Transverse colon (tissue), 4 donors: ENCODE results near the gene RAPGEF5.

Experiments
- EP300 ChIP-seq: sonication (generic); formaldehyde crosslinking; IDR thresholded peaks from one replicate; pipeline ENCODE4 v1.6.1; 2017; ENCODE audit warnings: antibody characterized with exemption, low read depth
- POLR2A ChIP-seq: fragments of 450-650 bp; IDR thresholded peaks from one replicate; pipeline ENCODE4 v1.6.1; 2016; ENCODE audit warnings: antibody characterized with exemption, mild to moderate bottlenecking, moderate library complexity
- POLR2AphosphoS5 ChIP-seq, 3 donors: sonication (generic); formaldehyde crosslinking; IDR thresholded peaks; one replicate each; pipeline ENCODE4 v1.6.1; 2016; ENCODE audit warnings: antibody characterized with exemption in 3 of 3
- TF ChIP-seq, protein P1 (sequence below), 5 experiments: fragments of 200-600 bp in 3 of 5; fragments of 450-650 bp in 2 of 5; sonication (generic) in 3 of 5; IDR thresholded peaks; 1 replicate in 2 of 5; 2 replicates in 3 of 5; pipeline ENCODE4 v1.5.1; 2016 to 2017; ENCODE audit warnings: antibody characterized with exemption in 5 of 5, inconsistent platforms in 3 of 5, mild to moderate bottlenecking in 2 of 5, moderate library complexity in 1 of 5

DNA sequence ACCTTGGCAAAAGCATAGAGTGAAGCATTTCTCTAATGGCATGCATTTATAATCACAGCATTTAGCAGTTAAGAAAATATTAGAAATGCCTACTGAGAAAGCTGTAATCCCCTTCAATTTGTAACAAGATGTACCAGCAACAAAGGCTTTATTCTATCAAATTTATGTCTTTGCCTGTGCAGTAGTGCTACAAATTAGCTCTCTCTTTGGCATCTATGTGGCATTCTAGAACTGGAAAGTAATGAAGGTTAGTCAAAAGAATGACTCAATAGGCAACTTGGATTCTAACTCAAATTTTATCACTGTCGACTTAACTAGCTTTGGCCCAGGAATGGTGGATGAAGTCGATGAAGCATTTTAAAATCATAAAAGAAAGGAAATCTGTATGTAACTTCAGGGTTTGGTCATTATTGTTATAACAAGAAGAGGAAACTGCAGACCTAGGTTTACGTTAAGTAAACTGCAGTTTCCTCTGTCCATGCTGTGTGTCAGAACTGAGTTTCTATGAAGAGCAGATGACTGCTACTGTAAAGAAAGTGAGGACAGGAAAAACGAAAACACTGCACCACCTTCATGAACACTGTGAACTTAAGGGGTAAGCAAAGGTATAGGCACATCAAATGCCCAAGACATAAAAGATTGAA lies 140.0 kb downstream of the RAPGEF5 start:
- no peak for TF ChIP-seq POLR2A
- TF ChIP-seq, protein P1, sequence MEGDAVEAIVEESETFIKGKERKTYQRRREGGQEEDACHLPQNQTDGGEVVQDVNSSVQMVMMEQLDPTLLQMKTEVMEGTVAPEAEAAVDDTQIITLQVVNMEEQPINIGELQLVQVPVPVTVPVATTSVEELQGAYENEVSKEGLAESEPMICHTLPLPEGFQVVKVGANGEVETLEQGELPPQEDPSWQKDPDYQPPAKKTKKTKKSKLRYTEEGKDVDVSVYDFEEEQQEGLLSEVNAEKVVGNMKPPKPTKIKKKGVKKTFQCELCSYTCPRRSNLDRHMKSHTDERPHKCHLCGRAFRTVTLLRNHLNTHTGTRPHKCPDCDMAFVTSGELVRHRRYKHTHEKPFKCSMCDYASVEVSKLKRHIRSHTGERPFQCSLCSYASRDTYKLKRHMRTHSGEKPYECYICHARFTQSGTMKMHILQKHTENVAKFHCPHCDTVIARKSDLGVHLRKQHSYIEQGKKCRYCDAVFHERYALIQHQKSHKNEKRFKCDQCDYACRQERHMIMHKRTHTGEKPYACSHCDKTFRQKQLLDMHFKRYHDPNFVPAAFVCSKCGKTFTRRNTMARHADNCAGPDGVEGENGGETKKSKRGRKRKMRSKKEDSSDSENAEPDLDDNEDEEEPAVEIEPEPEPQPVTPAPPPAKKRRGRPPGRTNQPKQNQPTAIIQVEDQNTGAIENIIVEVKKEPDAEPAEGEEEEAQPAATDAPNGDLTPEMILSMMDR (IDR thresholded peaks at IDR 0.05), result no peak
- no peak for TF ChIP-seq POLR2AphosphoS5 (IDR thresholded peaks at IDR 0.05)
- no peak for TF ChIP-seq EP300
